Pons (tissue), 1 donor: ENCODE data around the gene ANO1.
"Not testable (repeated sequence)": the region's sequence is repeated elsewhere in the genome, so short reads cannot be mapped to it uniquely, and the experiment has no call there.

ENCODE experiments used
- DNase-seq: peaks from one replicate; pipeline ENCODE4 v3.0.0-alpha.2; 2016; ENCODE audit warnings: low spot score

Gene ANO1

GRCh38 chr11:70210051-70210501 lies 132.0 kb downstream of the ANO1 start:
- no peak for DNase-seq

GRCh38 chr11:70210530-70210929 lies 132.4 kb downstream of the ANO1 start:
- DNase-seq: no peak

GRCh38 chr11:70212227-70212811 lies 134.2 kb downstream of the ANO1 start:
- DNase-seq: no peak

- DNase-seq: not testable (repeated sequence)
These were observed 139.3 kb downstream of the ANO1 start for GRCh38 chr11:70217388-70217787.

- not testable (repeated sequence) for DNase-seq
These were observed 140.0 kb downstream of the ANO1 start for GRCh38 chr11:70218076-70218475.

- no peak for DNase-seq
These were observed 142.0 kb downstream of the ANO1 start for GRCh38 chr11:70220136-70220535.

- no peak for DNase-seq
These were observed 142.8 kb downstream of the ANO1 start for GRCh38 chr11:70220920-70221319.

GRCh38 chr11:70225681-70226177 lies 147.6 kb downstream of the ANO1 start:
- peak; percentile 12 for DNase-seq

- DNase-seq: no peak
These were observed 148.1 kb downstream of the ANO1 start for GRCh38 chr11:70226183-70226582.

GRCh38 chr11:70226967-70227366 lies 148.8 kb downstream of the ANO1 start:
- DNase-seq: no peak

- DNase-seq: no peak
These were observed 151.6 kb downstream of the ANO1 start for GRCh38 chr11:70229737-70230136.

- no peak for DNase-seq
These were observed 152.2 kb downstream of the ANO1 start for GRCh38 chr11:70230151-70230839.

- DNase-seq: no peak
These were observed 153.0 kb downstream of the ANO1 start for GRCh38 chr11:70230840-70231710.

GRCh38 chr11:70233034-70233433 lies 154.9 kb downstream of the ANO1 start:
- no peak for DNase-seq

GRCh38 chr11:70233511-70233934 lies 155.4 kb downstream of the ANO1 start:
- DNase-seq: no peak

- no peak for DNase-seq
These were observed 155.8 kb downstream of the ANO1 start for GRCh38 chr11:70233962-70234361.
